GM20000 (cell line): ENCODE data around the gene NBEAL1.
"Not testable (repeated sequence)": the region's sequence is repeated elsewhere in the genome, so short reads cannot be mapped to it uniquely, and the experiment has no call there.

ENCODE experiments used
- DNase-seq: peaks from one replicate; pipeline ENCODE4 v3.0.0; 2012; ENCODE audit warnings: low spot score
- CTCF ChIP-seq: IDR thresholded peaks from 2 replicates; pipeline ENCODE4 v1.5.1; 2012; ENCODE audit warnings: mild to moderate bottlenecking, control low read depth; ENCODE audit errors: extremely low read depth, missing control alignments

The NBEAL1 gene

GRCh38 chr2:203175371-203175770, 160.7 kb downstream of the NBEAL1 start:
- no peak for DNase-seq
- no peak for TF ChIP-seq CTCF

- no peak for DNase-seq
- TF ChIP-seq CTCF = no peak
Observed at GRCh38 chr2:203177361-203177760, 162.7 kb downstream of the NBEAL1 start.

- DNase-seq = no peak
Observed at GRCh38 chr2:203185864-203186263, 171.2 kb downstream of the NBEAL1 start.

GRCh38 chr2:203190547-203190946, 175.9 kb downstream of the NBEAL1 start:
- DNase-seq = not testable (repeated sequence)

More at GRCh38 chr2:203185864-203186263, 171.2 kb downstream of the NBEAL1 start:
- TF ChIP-seq CTCF = no peak

- not testable (repeated sequence) for DNase-seq
Observed at GRCh38 chr2:203191026-203191425, 176.4 kb downstream of the NBEAL1 start.

GRCh38 chr2:203191961-203192360, 177.3 kb downstream of the NBEAL1 start:
- DNase-seq = no peak
- no peak for TF ChIP-seq CTCF

- TF ChIP-seq CTCF = no peak
- DNase-seq = no peak
Observed at GRCh38 chr2:203195331-203196036, 180.8 kb downstream of the NBEAL1 start.

GRCh38 chr2:203200866-203201265, 186.2 kb downstream of the NBEAL1 start:
- TF ChIP-seq CTCF = no peak
- no peak for DNase-seq
